ENCODE results near the gene PAPOLG. TPM values are rescaled to one million over a fixed set of nuclear protein-coding genes. Genes with fewer than 3 reads are reported as not detected.
"Not testable (repeated sequence)": the region's sequence is repeated elsewhere in the genome, so short reads cannot be mapped to it uniquely, and the experiment has no call there.

PAPOLG gene
- total RNA-seq, 1 donor from 2014 or later = 57.6 TPM

GRCh38 chr2:60775048-60775639 is 19.1 kb downstream of the PAPOLG start:
- no peak for DNase-seq

- DNase-seq = no peak
These were observed 22.3 kb downstream of the PAPOLG start for GRCh38 chr2:60778352-60778751.

- DNase-seq = no peak
These were observed 23.4 kb downstream of the PAPOLG start for GRCh38 chr2:60779426-60779825.

GRCh38 chr2:60780721-60781120 is 24.7 kb downstream of the PAPOLG start:
- DNase-seq = no peak

- no peak for DNase-seq
These were observed 37.1 kb downstream of the PAPOLG start for GRCh38 chr2:60793169-60793568.

- DNase-seq = no peak
These were observed 38.3 kb downstream of the PAPOLG start for GRCh38 chr2:60794271-60794863.

GRCh38 chr2:60796573-60797509 is 40.8 kb downstream of the PAPOLG start:
- DNase-seq = no peak

GRCh38 chr2:60804473-60804872 is 48.4 kb downstream of the PAPOLG start:
- DNase-seq = no peak

GRCh38 chr2:60806595-60806987 is 50.5 kb downstream of the PAPOLG start:
- no peak for DNase-seq

- peak; percentile 8 for DNase-seq
These were observed 51.1 kb downstream of the PAPOLG start for GRCh38 chr2:60806988-60807681.

GRCh38 chr2:60808330-60808801 is 52.3 kb downstream of the PAPOLG start:
- DNase-seq = no peak

- no peak for DNase-seq
These were observed 55.7 kb downstream of the PAPOLG start for GRCh38 chr2:60811491-60812375.

GRCh38 chr2:60817191-60817590 is 61.1 kb downstream of the PAPOLG start:
- DNase-seq = not testable (repeated sequence)

- DNase-seq = no peak
These were observed 62.2 kb downstream of the PAPOLG start for GRCh38 chr2:60818272-60818671.

- no peak for DNase-seq
These were observed 63.2 kb downstream of the PAPOLG start for GRCh38 chr2:60819155-60819862.

- DNase-seq = no peak
These were observed 63.9 kb downstream of the PAPOLG start for GRCh38 chr2:60819936-60820335.

- no peak for DNase-seq
These were observed 64.5 kb downstream of the PAPOLG start for GRCh38 chr2:60820416-60821132.

GRCh38 chr2:60821133-60821469 is 65.0 kb downstream of the PAPOLG start:
- DNase-seq = no peak

- DNase-seq = no peak
These were observed 65.7 kb downstream of the PAPOLG start for GRCh38 chr2:60821587-60822302.

GRCh38 chr2:60822987-60823386 is 66.9 kb downstream of the PAPOLG start:
- DNase-seq = no peak
